Esophagus squamous epithelium (tissue), 5 donors: ENCODE measurements around the gene PNP. TPM values are rescaled to one million over a fixed set of nuclear protein-coding genes. Genes with fewer than 3 reads are reported as not detected.

Source experiments
- DNase-seq: peaks from one replicate; lab custom pipeline; 2025; lab: John Stamatoyannopoulos, UW
- H3K27ac ChIP-seq, 4 donors: fragments of 200-600 bp; sonication (generic); one replicate each; pipeline ENCODE4 v1.5.1; 2016 to 2019; ENCODE audit warnings: mild to moderate bottlenecking in 1 of 4
- H3K27me3 ChIP-seq, 4 donors: fragments of 200-600 bp; sonication (generic); 1 replicate in 3 of 4; 2 replicates in 1 of 4; pipeline versions ENCODE4 v1.5.1 to v1.6.0; 2017 to 2021; ENCODE audit warnings: antibody characterized with exemption in 1 of 4
- H3K36me3 ChIP-seq, 3 donors: fragments of 200-600 bp; sonication (generic); one replicate each; pipeline ENCODE4 v1.5.1; 2016 to 2019
- H3K4me1 ChIP-seq, 3 donors: fragments of 200-600 bp; sonication (generic); one replicate each; pipeline ENCODE4 v1.5.1; 2017 to 2019
- H3K4me3 ChIP-seq, 4 donors: fragments of 200-600 bp; sonication (generic); 1 replicate in 3 of 4; 2 replicates in 1 of 4; pipeline ENCODE4 v1.5.1; 2016 to 2019; ENCODE audit warnings: mild to moderate bottlenecking in 2 of 4, moderate library complexity in 1 of 4
- H3K9me3 ChIP-seq, 3 donors: fragments of 200-600 bp; sonication (generic); one replicate each; pipeline ENCODE4 v1.5.1; 2016 to 2019
- POLR2A ChIP-seq, 4 donors: fragments of 450-650 bp; IDR thresholded peaks; one replicate each; pipeline ENCODE4 v1.6.1; 2017; ENCODE audit warnings: antibody characterized with exemption in 4 of 4, mild to moderate bottlenecking in 4 of 4, moderate library complexity in 3 of 4
- WGBS, 2 donors: methylation state at CpG; one replicate each; pipeline ENCODE4 v1.1.5; 2018; 5-methylcytosine and 5-hydroxymethylcytosine counted together
- intact Hi-C: fragments of 100-400 bp; cut with DNase I; formaldehyde crosslinking; loops from one replicate; pipeline ENCODE4 v1.15.0; 2022
- total RNA-seq, 4 donors: library from RNA; depleted of rRNA; stranded (reverse); fragments of >200 nt; gene quantifications; one replicate each; pipeline ENCODE4 v1.1.0, GENCODE V29; 2016
- TF ChIP-seq, protein P1 (sequence below), 6 experiments: fragments of 450-650 bp in 4 of 6; fragments of 200-600 bp in 2 of 6; sonication (generic) in 2 of 6; IDR thresholded peaks; one replicate each; pipeline ENCODE4 v1.5.1; 2016 to 2019; ENCODE audit warnings: antibody characterized with exemption in 6 of 6, mild to moderate bottlenecking in 4 of 6, moderate library complexity in 4 of 6
- donor health status: DM: yes; HTN: yes; CAD: no.

The PNP gene
- 100 to 1,000 TPM in 2 of 4 donors, 10 to 100 TPM in 2; 84.4 to 155 (median 104) TPM for total RNA-seq

DNA sequence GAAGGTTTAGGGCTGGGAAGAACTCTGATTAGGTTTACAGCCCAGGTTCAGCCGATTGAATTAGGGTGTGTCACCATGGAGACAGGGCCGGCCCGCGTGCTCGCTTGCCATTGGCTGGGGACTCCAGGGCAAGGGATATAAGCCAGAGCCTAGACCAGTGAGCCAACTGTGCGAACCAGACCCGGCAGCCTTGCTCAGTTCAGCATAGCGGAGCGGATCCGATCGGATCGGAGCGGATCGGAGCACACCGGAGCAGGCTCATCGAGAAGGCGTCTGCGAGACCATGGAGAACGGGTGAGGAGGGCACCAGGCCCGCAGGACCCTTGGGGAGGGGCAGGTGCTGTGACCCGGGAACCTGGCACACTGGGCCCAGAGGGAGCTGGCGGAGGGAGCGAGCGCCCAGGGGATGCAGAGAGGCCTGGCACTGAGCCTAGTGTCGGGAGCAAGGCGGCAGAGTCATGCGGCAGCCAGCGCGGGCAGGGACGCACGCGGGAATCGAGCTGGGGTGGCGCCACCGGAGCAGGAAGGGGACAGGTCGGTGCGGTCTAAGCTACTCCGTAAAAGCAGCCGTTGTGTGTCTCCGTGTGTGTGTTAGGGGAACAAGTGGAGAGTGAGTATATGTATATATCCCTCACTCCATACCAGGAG is at the start of gene PNP:
Gene PNP (plus strand): TSS at position 165 of the 648 bp plus-strand sequence. CDS start 119 bp downstream, at position 284.
- Histone ChIP-seq H3K36me3 (peaks cover 0 to 24% (median 10%) of the 10 kb centered on the region in 3 donors), H3K27ac (peak within 1 kb of the TSS; percentile 93 to 98 (median 94)), H3K4me3 (peak within 1 kb of the TSS; percentile 82 to 91 (median 87)), H3K27me3 (no peaks in the 10 kb centered on the region), H3K4me1 (peaks cover 0 to 35% (median 17%) of the 10 kb centered on the region in 3 donors), H3K9me3 (no peaks in the 10 kb centered on the region)
- WGBS, 2 donors: 0 to 1% methylated on average over 13 to 14 of the region's 40 CpGs
- DNase-seq: peak; percentile 31
- TF ChIP-seq POLR2A (IDR thresholded peaks at IDR 0.05): peak; percentile 15 to 98 (median 96)
- TF ChIP-seq, protein P1, sequence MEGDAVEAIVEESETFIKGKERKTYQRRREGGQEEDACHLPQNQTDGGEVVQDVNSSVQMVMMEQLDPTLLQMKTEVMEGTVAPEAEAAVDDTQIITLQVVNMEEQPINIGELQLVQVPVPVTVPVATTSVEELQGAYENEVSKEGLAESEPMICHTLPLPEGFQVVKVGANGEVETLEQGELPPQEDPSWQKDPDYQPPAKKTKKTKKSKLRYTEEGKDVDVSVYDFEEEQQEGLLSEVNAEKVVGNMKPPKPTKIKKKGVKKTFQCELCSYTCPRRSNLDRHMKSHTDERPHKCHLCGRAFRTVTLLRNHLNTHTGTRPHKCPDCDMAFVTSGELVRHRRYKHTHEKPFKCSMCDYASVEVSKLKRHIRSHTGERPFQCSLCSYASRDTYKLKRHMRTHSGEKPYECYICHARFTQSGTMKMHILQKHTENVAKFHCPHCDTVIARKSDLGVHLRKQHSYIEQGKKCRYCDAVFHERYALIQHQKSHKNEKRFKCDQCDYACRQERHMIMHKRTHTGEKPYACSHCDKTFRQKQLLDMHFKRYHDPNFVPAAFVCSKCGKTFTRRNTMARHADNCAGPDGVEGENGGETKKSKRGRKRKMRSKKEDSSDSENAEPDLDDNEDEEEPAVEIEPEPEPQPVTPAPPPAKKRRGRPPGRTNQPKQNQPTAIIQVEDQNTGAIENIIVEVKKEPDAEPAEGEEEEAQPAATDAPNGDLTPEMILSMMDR (IDR thresholded peaks at IDR 0.05): no peak
- intact Hi-C loops: no loop called here

DNA sequence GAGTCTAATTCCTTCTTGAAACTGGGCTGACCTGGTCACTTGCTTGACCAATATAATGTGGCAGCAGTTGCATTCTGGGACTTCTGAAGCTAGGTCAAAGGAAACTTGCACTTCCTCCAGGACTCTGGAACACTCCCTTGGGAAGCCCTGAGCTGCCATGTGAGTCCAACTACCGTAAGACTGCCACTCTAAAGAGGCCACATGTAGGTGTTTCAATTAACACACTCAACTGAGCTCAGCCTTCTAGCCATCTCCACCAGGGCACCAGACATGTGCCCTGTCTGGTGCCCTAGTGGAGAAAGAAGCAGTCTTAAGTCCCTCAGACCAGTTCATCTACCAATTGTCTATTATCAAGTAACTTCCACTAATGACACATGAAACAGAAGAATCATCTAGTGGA is 49.8 kb upstream of the PNP start:
- DNase-seq: no peak
- H3K4me3 ChIP-seq: no peak overlapping the region
- H3K4me1 ChIP-seq: peaks cover 0 to 12% (median 0%) of the 10 kb centered on the region in 3 donors
- no peaks in the 10 kb centered on the region for H3K9me3 ChIP-seq
- intact Hi-C loops: loop anchor here (10.0 kb wide), 1 partner anchor 75 kb away; the partner anchor contains the start of gene PARP2
- no peaks in the 10 kb centered on the region for H3K27me3 ChIP-seq
- no peaks in the 10 kb centered on the region for H3K36me3 ChIP-seq
- no peak overlapping the region for H3K27ac ChIP-seq
- WGBS, 2 donors: 56 to 100% methylated on average over 1 of the region's 1 CpG
- TF ChIP-seq POLR2A (IDR thresholded peaks at IDR 0.05): no peak
- TF ChIP-seq, protein P1 (IDR thresholded peaks at IDR 0.05): no peak

DNA sequence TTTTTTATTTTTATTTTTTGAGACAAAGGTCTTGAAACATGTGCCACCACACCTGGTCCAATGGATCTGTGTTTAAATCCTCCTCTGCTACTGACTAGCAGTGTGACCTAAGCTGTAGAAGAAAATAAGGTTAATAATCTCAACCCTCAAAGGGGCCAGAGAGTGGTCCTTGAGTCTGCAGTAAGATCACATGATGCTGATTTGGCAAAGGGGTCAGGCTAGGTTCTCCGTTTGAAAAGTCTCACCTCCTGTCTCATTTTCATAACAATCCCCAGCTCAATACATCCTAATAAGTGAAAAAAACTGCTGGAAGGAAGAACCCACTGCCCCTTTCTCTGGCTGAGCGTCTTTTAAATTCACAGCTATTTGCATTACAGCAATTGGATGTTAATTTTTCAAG is 47.9 kb upstream of the PNP start:
- H3K4me3 ChIP-seq: no peak overlapping the region
- peaks cover 0 to under 1% (median 0%) of the 10 kb centered on the region in 3 donors for H3K4me1 ChIP-seq
- WGBS, 2 donors: 41 to 44% methylated on average over 2 of the region's 2 CpGs
- TF ChIP-seq POLR2A (IDR thresholded peaks at IDR 0.05): no peak
- TF ChIP-seq, protein P1 (IDR thresholded peaks at IDR 0.05): no peak
- no peaks in the 10 kb centered on the region for H3K9me3 ChIP-seq
- intact Hi-C loops: no loop called here
- no peaks in the 10 kb centered on the region for H3K36me3 ChIP-seq
- no peaks in the 10 kb centered on the region for H3K27me3 ChIP-seq
- no peak for DNase-seq
- H3K27ac ChIP-seq: no peak overlapping the region

DNA sequence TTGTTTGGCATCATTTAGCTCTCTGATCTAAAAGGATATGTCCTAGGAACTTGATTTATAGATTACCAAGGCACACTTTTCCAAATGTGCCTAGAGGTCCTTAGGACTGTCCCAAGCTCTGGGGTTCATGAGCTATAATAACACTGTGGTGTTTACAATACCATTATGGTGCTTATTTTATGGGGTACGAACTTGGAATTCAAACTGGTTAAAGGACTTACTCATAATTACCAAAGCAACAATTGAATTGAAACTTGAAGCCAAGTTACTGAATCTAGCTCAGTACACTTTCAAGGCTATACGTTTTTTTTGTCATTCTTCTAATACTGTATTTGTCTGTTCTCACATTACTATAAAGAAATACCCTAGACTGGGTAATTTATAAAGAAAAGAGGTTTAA is 46.3 kb upstream of the PNP start:
- Histone ChIP-seq H3K27me3 (no peaks in the 10 kb centered on the region), H3K9me3 (no peaks in the 10 kb centered on the region), H3K4me1 (peaks cover 0 to 6% (median 0%) of the 10 kb centered on the region in 3 donors), H3K27ac (no peak overlapping the region), H3K36me3 (no peaks in the 10 kb centered on the region), H3K4me3 (no peak overlapping the region)
- DNase-seq: no peak
- WGBS, 2 donors: 50 to 57% methylated on average over 1 to 2 of the region's 2 CpGs
- intact Hi-C loops: no loop called here
- TF ChIP-seq, protein P1 (IDR thresholded peaks at IDR 0.05): no peak
- no peak for TF ChIP-seq POLR2A (IDR thresholded peaks at IDR 0.05)

DNA sequence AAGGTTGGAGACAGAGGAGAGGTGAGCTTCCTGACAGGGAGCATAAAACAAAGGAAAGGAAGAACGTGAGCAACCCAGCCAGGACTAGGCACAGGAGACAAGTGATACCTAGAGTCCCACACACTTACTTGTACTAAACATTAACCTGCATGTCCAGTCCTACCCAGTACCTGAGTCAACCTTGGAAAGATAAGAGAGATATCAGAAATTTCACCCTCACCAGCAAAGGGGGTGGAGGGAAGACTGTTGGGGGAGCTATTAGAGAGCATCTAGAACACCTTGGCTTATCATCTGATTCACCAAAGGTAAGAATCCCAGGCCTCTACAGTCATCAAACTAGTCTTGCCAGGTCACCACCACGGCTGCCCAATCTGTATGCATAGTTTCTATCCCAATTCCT is 44.4 kb upstream of the PNP start:
- no peak for DNase-seq
- 19 to 31% methylated on average over 2 of the region's 2 CpGs for WGBS, 2 donors
- Histone ChIP-seq H3K27ac (no peak overlapping the region), H3K36me3 (no peaks in the 10 kb centered on the region), H3K4me1 (peaks cover 0 to 14% (median 0%) of the 10 kb centered on the region in 3 donors), H3K27me3 (no peaks in the 10 kb centered on the region), H3K9me3 (no peaks in the 10 kb centered on the region), H3K4me3 (no peak overlapping the region)
- intact Hi-C loops: no loop called here
- TF ChIP-seq, protein P1 (IDR thresholded peaks at IDR 0.05): no peak
- no peak for TF ChIP-seq POLR2A (IDR thresholded peaks at IDR 0.05)
